IMR-90 (cell line): ENCODE measurements around the gene A3GALT2. TPM values are rescaled to one million over a fixed set of nuclear protein-coding genes. Genes with fewer than 3 reads are reported as not detected.

ENCODE experiments used
- ATAC-seq: fragments of 200-7000 bp; cut with Tn5 transposase; 2 replicates; pipeline ENCODE4 v1.9.1; 2020; ENCODE audit warnings: low read depth, mild to moderate bottlenecking, moderate library complexity
- BruUV-seq: library from RNA; stranded (reverse); fragments of 400-500 nt; replicated peaks from 2 replicates; lab custom pipeline; 2021; lab: Mats Ljungman, UMichigan
- CTCF ChIA-PET: fragments of 300-600 bp; formaldehyde crosslinking; extraction: SDS; loops from one replicate; lab custom pipeline; 2021; ENCODE audit warnings: antibody characterized with exemption; lab: Yijun Ruan, JAX
- POLR2A ChIA-PET: fragments of 300-600 bp; sonication (Branson Sonifier 250); formaldehyde crosslinking; loops from one replicate; lab custom pipeline; 2022; ENCODE audit warnings: antibody characterized with exemption; ENCODE audit not compliant: unreplicated experiment; lab: Charles Lee
- DNase-seq: peaks from one replicate; pipeline ENCODE4 v3.0.0; 2013
- H2AFZ ChIP-seq: replicated peaks from 2 replicates; pipeline ENCODE3; 2013; ENCODE audit warnings: low read length, mild to moderate bottlenecking; ENCODE audit not compliant: poor library complexity
- H2AK5ac ChIP-seq: 2 replicates; pipeline ENCODE4 v1.6.1; 2013; ENCODE audit warnings: low read depth, low read length, inconsistent platforms
- H2AK9ac ChIP-seq: replicated peaks from 2 replicates; pipeline ENCODE3; 2013; ENCODE audit warnings: mild to moderate bottlenecking, low read depth, low read length, moderate library complexity; ENCODE audit not compliant: poor library complexity
- H2BK120ac ChIP-seq: 2 replicates; pipeline ENCODE4 v1.6.1; 2013; ENCODE audit warnings: low read depth, low read length, inconsistent platforms
- H2BK15ac ChIP-seq: 3 replicates; pipeline ENCODE4 v1.6.1; 2013; ENCODE audit warnings: low read depth, low read length, inconsistent platforms
- H2BK20ac ChIP-seq: 2 replicates; pipeline ENCODE4 v1.6.1; 2013; ENCODE audit warnings: low read depth, mild to moderate bottlenecking, inconsistent platforms, low read length, moderate library complexity
- H2BK5ac ChIP-seq: 2 replicates; pipeline ENCODE4 v1.6.1; 2013; ENCODE audit warnings: mild to moderate bottlenecking, low read depth, low read length, inconsistent platforms; ENCODE audit not compliant: poor library complexity, severe bottlenecking
- H3K14ac ChIP-seq: replicated peaks from 2 replicates; pipeline ENCODE4 v1.6.1; 2013; ENCODE audit warnings: low read depth, low read length, inconsistent platforms
- H3K18ac ChIP-seq: 2 replicates; pipeline ENCODE4 v1.6.1; 2013; ENCODE audit warnings: low read depth, low read length, control low read depth
- H3K23ac ChIP-seq: 2 replicates; pipeline ENCODE4 v1.6.1; 2013; ENCODE audit warnings: low read depth, low read length, inconsistent platforms
- H3K27ac ChIP-seq: 2 replicates; pipeline ENCODE4 v1.5.1; 2013; ENCODE audit warnings: mild to moderate bottlenecking, control low read depth, low read length; ENCODE audit not compliant: insufficient read depth
- H3K27me3 ChIP-seq: 2 replicates; pipeline ENCODE4 v1.6.1; 2013; ENCODE audit warnings: low read length; ENCODE audit not compliant: control insufficient read depth, insufficient read depth
- H3K36me3 ChIP-seq: 2 replicates; pipeline ENCODE4 v1.6.1; 2013; ENCODE audit warnings: low read length, mixed read lengths; ENCODE audit not compliant: control insufficient read depth, insufficient read depth
- H3K4ac ChIP-seq: 2 replicates; pipeline ENCODE4 v1.6.1; 2013; ENCODE audit warnings: low read depth, low read length, inconsistent platforms
- H3K4me1 ChIP-seq: 2 replicates; pipeline ENCODE4 v1.6.1; 2013; ENCODE audit warnings: low read length, mixed read lengths; ENCODE audit not compliant: control insufficient read depth, insufficient read depth
- H3K4me2 ChIP-seq: 2 replicates; pipeline ENCODE4 v1.6.1; 2013; ENCODE audit warnings: low read depth, mild to moderate bottlenecking, control low read depth, low read length, moderate library complexity
- H3K4me3 ChIP-seq: 2 replicates; pipeline ENCODE4 v1.5.1; 2013; ENCODE audit warnings: low read depth, mild to moderate bottlenecking, control low read depth, low read length, moderate library complexity; ENCODE audit not compliant: insufficient read depth
- H3K56ac ChIP-seq: 2 replicates; pipeline ENCODE4 v1.6.1; 2013; ENCODE audit warnings: low read length, inconsistent platforms; ENCODE audit not compliant: insufficient read depth; ENCODE audit errors: extremely low read depth
- H3K79me1 ChIP-seq, 2 experiments: 2 replicates each; pipeline ENCODE4 v1.6.1; 2013; ENCODE audit warnings: low read length in 2 of 2, inconsistent platforms in 1 of 2, low read depth in 1 of 2
- H3K9ac ChIP-seq: 2 replicates; pipeline ENCODE4 v1.6.1; 2013; ENCODE audit warnings: low read depth, low read length, control low read depth
- H3K9me1 ChIP-seq: 2 replicates; pipeline ENCODE4 v1.6.1; 2013; ENCODE audit warnings: low read length, inconsistent platforms; ENCODE audit not compliant: insufficient read depth
- H3K9me3 ChIP-seq: 2 replicates; pipeline ENCODE4 v1.6.1; 2013; ENCODE audit warnings: low read length; ENCODE audit not compliant: control insufficient read depth, insufficient read depth
- H4K20me1 ChIP-seq: 2 replicates; pipeline ENCODE4 v1.6.1; 2013; ENCODE audit warnings: low read length, inconsistent platforms; ENCODE audit not compliant: insufficient read depth
- H4K5ac ChIP-seq: 2 replicates; pipeline ENCODE4 v1.6.1; 2013; ENCODE audit warnings: mild to moderate bottlenecking, low read depth, low read length, control low read depth
- H4K8ac ChIP-seq, 2 experiments: 2 replicates each; pipeline ENCODE4 v1.6.1; 2013; ENCODE audit warnings: low read depth in 2 of 2, low read length in 2 of 2, control low read depth in 1 of 2, inconsistent platforms in 1 of 2
- H4K91ac ChIP-seq: 2 replicates; pipeline ENCODE4 v1.6.1; 2013; ENCODE audit warnings: low read depth, low read length, inconsistent platforms; ENCODE audit not compliant: insufficient read depth
- BHLHE40 ChIP-seq: fragments of 150-350 bp; IDR thresholded peaks from 2 replicates; pipeline ENCODE4 v1.6.1; 2016; ENCODE audit warnings: mild to moderate bottlenecking, low read depth, low read length
- CEBPB ChIP-seq: IDR thresholded peaks from 2 replicates; pipeline ENCODE4 v1.6.1; 2012; ENCODE audit warnings: low read depth, low read length, improper control_type of control experiment
- CHD1 ChIP-seq: IDR thresholded peaks from 2 replicates; pipeline ENCODE4 v1.6.1; 2012; ENCODE audit warnings: low read depth, low read length, improper control_type of control experiment
- FOS ChIP-seq: fragments of 150-350 bp; IDR thresholded peaks from 2 replicates; pipeline ENCODE4 v1.6.1; 2016; ENCODE audit warnings: low read depth, low read length
- MAFK ChIP-seq: IDR thresholded peaks from 2 replicates; pipeline ENCODE4 v1.6.1; 2012; ENCODE audit warnings: low read depth, low read length, improper control_type of control experiment
- MAZ ChIP-seq: IDR thresholded peaks from 2 replicates; pipeline ENCODE4 v1.6.1; 2012; ENCODE audit warnings: low read depth, mild to moderate bottlenecking, low read length, improper control_type of control experiment, moderate library complexity, borderline replicate concordance
- MXI1 ChIP-seq: IDR thresholded peaks from 2 replicates; pipeline ENCODE4 v1.6.1; 2012; ENCODE audit warnings: low read depth, mild to moderate bottlenecking, low read length, moderate library complexity, borderline replicate concordance
- NFE2L2 ChIP-seq: fragments of 150-350 bp; IDR thresholded peaks from 2 replicates; pipeline ENCODE4 v1.6.1; 2016; ENCODE audit warnings: low read depth, mild to moderate bottlenecking, low read length
- POLR2A ChIP-seq: IDR thresholded peaks from 2 replicates; pipeline ENCODE4 v1.6.1; 2012; ENCODE audit warnings: mild to moderate bottlenecking, low read depth, low read length
- RAD21 ChIP-seq: IDR thresholded peaks from 2 replicates; pipeline ENCODE4 v1.6.1; 2012; ENCODE audit warnings: low read length, improper control_type of control experiment
- RCOR1 ChIP-seq: IDR thresholded peaks from 2 replicates; pipeline ENCODE4 v1.6.1; 2012; ENCODE audit warnings: mild to moderate bottlenecking, low read length, improper control_type of control experiment; ENCODE audit not compliant: insufficient replicate concordance
- RFX5 ChIP-seq: IDR thresholded peaks from 2 replicates; pipeline ENCODE4 v1.8.0; 2012; ENCODE audit warnings: low read depth, mild to moderate bottlenecking, low read length, moderate library complexity
- WGBS, 2 experiments: methylation state at CpG; one replicate each; pipeline versions ENCODE4 v1.1.5 to v1.1.7; 2013; ENCODE audit warnings: missing lambda C conversion rate in 2 of 2; ENCODE audit not compliant: insufficient read length in 1 of 2; ENCODE audit errors: extremely low coverage in 2 of 2; 5-methylcytosine and 5-hydroxymethylcytosine counted together
- dilution Hi-C: fragments of 300-500 bp; cut with HindIII; formaldehyde crosslinking; loops from one replicate; pipeline ENCODE4 v1.14.3; 2018; ENCODE audit warnings: low sequenced_read_pairs; ENCODE audit not compliant: unreplicated experiment
- in situ Hi-C: fragments of 300-500 bp; cut with MboI; formaldehyde crosslinking; loops from 3 replicates; pipeline ENCODE4 v1.14.3; 2019; ENCODE audit warnings: low sequenced_read_pairs, inconsistent platforms, mixed read lengths
- intact Hi-C: fragments of 100-400 bp; cut with micrococcal nuclease; formaldehyde crosslinking; loops from 2 replicates; pipeline ENCODE4 v1.10.0; 2022
- polyA plus RNA-seq, 3 experiments: library from polyadenylated mRNA; depleted of rRNA; stranded (reverse); fragments of >200 nt; gene quantifications; 2 replicates each; pipeline ENCODE4 v1.2.3, GENCODE V29; 2012; ENCODE audit warnings: low replicate concordance in 1 of 3
- total RNA-seq: library from RNA; depleted of rRNA; stranded (reverse); fragments of >200 nt; gene quantifications from 2 replicates; pipeline ENCODE4 v1.2.3, GENCODE V29; 2012
- TF ChIP-seq, protein P1 (sequence below): fragments of 150-350 bp; IDR thresholded peaks from 2 replicates; pipeline ENCODE4 v1.6.1; 2017; ENCODE audit warnings: mild to moderate bottlenecking, antibody characterized with exemption, low read length, low read depth
- TF ChIP-seq, protein P2 (sequence below): fragments of 150-350 bp; IDR thresholded peaks from 2 replicates; pipeline ENCODE4 v1.6.1; 2016; ENCODE audit warnings: low read depth, mild to moderate bottlenecking, low read length, moderate library complexity, borderline replicate concordance
- TF ChIP-seq, protein P3 (sequence below): conservative IDR thresholded peaks from 2 replicates; pipeline ENCODE4 v1.5.1; 2012; ENCODE audit warnings: mild to moderate bottlenecking, low read depth, low read length, improper control_type of control experiment

Gene A3GALT2
- total and polyA plus RNA-seq, 2 of the 4 experiments (the other 2 are of a cell fraction) = not detected

DNA sequence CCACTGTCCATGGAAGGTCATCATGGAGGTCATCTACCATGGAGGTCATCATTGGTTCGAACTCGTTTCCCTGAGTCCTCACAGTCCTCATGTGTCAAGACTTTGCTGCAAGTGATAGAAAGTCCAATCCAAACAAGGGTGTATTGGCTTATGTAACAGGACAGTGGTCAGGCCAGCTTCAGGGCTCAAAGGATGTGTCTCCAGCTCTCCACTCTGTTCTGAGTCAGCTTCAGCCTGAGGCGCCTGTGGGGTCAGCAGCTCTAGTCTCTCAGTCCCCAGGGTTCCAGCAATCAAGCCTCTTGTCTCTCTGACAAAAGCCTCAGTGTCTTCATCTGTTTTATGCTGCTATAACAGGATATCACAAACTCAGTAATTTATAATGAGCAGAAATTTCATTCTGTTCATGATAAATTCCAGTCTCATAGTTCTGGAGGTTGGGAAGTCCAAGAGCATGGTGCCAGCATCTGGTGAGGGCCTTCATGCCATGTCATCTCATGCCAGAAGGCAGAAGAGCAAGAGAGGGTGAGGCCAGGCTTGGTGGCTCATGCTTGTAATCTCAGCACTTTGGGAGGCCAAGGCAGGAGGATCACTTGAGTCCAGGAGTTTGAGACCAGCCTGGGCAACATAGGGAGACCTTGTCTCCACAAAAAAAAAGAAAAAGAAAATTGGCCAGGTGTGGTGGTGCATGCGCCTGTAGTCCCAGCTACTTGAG, 19.5 kb downstream of the A3GALT2 start:
- Histone ChIP-seq H3K4me1 (peaks cover 10% of the 10 kb centered on the region), H3K27me3 (no peaks in the 10 kb centered on the region; the same call in 1 of the 2 replicates), H4K5ac (no peak overlapping the region), H2AFZ (peak overlapping the region; percentile 39), H3K36me3 (peaks cover 9% of the 10 kb centered on the region), H3K23ac (no peak overlapping the region), H2AK9ac (peak overlapping the region; percentile 88), H4K8ac (no peak overlapping the region), H3K14ac (peak overlapping the region; percentile 71; the same call in 1 of the 2 replicates), H2BK15ac (no peak overlapping the region), H4K91ac (no peak overlapping the region; the same call in 1 of the 2 replicates), H3K9me1 (peaks cover 3% of the 10 kb centered on the region), H3K9me3 (no peaks in the 10 kb centered on the region), H3K4ac (peak overlapping the region; percentile 45; the same call in 1 of the 2 replicates), H2AK5ac (peak overlapping the region; percentile 84), H2BK20ac (no peak overlapping the region), H4K20me1 (peaks cover 4% of the 10 kb centered on the region; the same call in 1 of the 2 replicates), H3K27ac (no peak overlapping the region; the same call in 1 of the 2 replicates), H3K4me2 (no peak overlapping the region), H3K56ac (no peak overlapping the region), H3K79me1 (peaks cover 0 to 10% of the 10 kb centered on the region in 2 experiments; a peak in 1 of 4 replicates), H3K4me3 (no peak overlapping the region), H2BK5ac (peak overlapping the region; percentile 31), H3K9ac (no peak overlapping the region), H3K18ac (peak overlapping the region; percentile 33; the same call in 1 of the 2 replicates), H2BK120ac (no peak overlapping the region)
- in situ Hi-C loops (no loop called here), dilution Hi-C loops (no loop called here), intact Hi-C loops (no loop called here)
- CTCF ChIA-PET = no interaction called here
- WGBS, 2 experiments = 86% methylated on average over 1 of the region's 4 CpGs; no CpG with 5 or more reads in 1 of the 2 experiments
- peak; percentile 18 for DNase-seq
- POLR2A ChIA-PET = no interaction called here
- no TSS peak for BruUV-seq
- ATAC-seq = no peak
- TF ChIP-seq FOS (no peak), MXI1 (no peak), RAD21 (no peak), NFE2L2 (no peak), RCOR1 (no peak), CHD1 (no peak), RFX5 (no peak), MAFK (no peak), BHLHE40 (no peak), MAZ (no peak), POLR2A (no peak), CEBPB (no peak)
- TF ChIP-seq, protein P1, sequence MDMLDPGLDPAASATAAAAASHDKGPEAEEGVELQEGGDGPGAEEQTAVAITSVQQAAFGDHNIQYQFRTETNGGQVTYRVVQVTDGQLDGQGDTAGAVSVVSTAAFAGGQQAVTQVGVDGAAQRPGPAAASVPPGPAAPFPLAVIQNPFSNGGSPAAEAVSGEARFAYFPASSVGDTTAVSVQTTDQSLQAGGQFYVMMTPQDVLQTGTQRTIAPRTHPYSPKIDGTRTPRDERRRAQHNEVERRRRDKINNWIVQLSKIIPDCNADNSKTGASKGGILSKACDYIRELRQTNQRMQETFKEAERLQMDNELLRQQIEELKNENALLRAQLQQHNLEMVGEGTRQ = no peak
- TF ChIP-seq, protein P2, sequence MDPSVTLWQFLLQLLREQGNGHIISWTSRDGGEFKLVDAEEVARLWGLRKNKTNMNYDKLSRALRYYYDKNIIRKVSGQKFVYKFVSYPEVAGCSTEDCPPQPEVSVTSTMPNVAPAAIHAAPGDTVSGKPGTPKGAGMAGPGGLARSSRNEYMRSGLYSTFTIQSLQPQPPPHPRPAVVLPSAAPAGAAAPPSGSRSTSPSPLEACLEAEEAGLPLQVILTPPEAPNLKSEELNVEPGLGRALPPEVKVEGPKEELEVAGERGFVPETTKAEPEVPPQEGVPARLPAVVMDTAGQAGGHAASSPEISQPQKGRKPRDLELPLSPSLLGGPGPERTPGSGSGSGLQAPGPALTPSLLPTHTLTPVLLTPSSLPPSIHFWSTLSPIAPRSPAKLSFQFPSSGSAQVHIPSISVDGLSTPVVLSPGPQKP = no peak
- TF ChIP-seq, protein P3, sequence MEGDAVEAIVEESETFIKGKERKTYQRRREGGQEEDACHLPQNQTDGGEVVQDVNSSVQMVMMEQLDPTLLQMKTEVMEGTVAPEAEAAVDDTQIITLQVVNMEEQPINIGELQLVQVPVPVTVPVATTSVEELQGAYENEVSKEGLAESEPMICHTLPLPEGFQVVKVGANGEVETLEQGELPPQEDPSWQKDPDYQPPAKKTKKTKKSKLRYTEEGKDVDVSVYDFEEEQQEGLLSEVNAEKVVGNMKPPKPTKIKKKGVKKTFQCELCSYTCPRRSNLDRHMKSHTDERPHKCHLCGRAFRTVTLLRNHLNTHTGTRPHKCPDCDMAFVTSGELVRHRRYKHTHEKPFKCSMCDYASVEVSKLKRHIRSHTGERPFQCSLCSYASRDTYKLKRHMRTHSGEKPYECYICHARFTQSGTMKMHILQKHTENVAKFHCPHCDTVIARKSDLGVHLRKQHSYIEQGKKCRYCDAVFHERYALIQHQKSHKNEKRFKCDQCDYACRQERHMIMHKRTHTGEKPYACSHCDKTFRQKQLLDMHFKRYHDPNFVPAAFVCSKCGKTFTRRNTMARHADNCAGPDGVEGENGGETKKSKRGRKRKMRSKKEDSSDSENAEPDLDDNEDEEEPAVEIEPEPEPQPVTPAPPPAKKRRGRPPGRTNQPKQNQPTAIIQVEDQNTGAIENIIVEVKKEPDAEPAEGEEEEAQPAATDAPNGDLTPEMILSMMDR = no peak
